Measurements from ENCODE around the gene USP10.

GRCh38 chr16:84662471-84662870, 37.3 kb upstream of the USP10 start:
- TF ChIP-seq CTCF (IDR thresholded peaks at IDR 0.05) (no peak), POLR2A (IDR thresholded peaks at IDR 0.05) (no peak), POLR2AphosphoS5 (IDR thresholded peaks at IDR 0.05) (no peak)

Data from transverse colon (tissue), 4 donors.